K562 (cell line): Measurements from ENCODE around the gene THUMPD2. TPM values are rescaled to one million over a fixed set of nuclear protein-coding genes. Genes with fewer than 3 reads are reported as not detected.

Experiments used
- ATAC-seq: fragments of 200-7000 bp; cut with Tn5 transposase; 3 replicates; pipeline ENCODE4 v1.9.1; 2020; ENCODE audit warnings: moderate library complexity
- BruUV-seq: library from RNA; stranded (reverse); fragments of 400-500 nt; replicated peaks from 2 replicates; lab custom pipeline; 2021; lab: Mats Ljungman, UMichigan
- CTCF ChIA-PET: fragments of 300-600 bp; formaldehyde crosslinking; extraction: SDS; loops from one replicate; lab custom pipeline; 2021; ENCODE audit warnings: low intra/inter-chr PET ratio; lab: Yijun Ruan, JAX
- POLR2A ChIA-PET: fragments of 300-600, 350-650 bp; sonication (Branson Sonifier 250); formaldehyde crosslinking; extraction: SDS; loops from one replicate; lab custom pipeline; 2021; ENCODE audit warnings: antibody characterized with exemption, inconsistent platforms; lab: Yijun Ruan, JAX
- DNase-seq, 4 experiments: peaks; one replicate each; pipeline versions ENCODE4 v3.0.0 to v3.0.0-alpha.2; 2011 to 2018; ENCODE audit warnings: low spot score in 3 of 4, mixed read lengths in 3 of 4; ENCODE audit errors: extremely low read depth in 1 of 4
- FAIRE-seq: peaks from 2 replicates; lab custom pipeline; 2011; peaks lifted over from hg19 to GRCh38; lab: Jason Lieb, UNC
- H2AFZ ChIP-seq: 2 replicates; pipeline ENCODE4 v1.6.0; 2011; ENCODE audit warnings: low read depth, low read length, control low read depth, inconsistent platforms
- H3K27ac ChIP-seq: fragments of 200-600 bp; 3 replicates; pipeline ENCODE4 v1.8.0; 2011; ENCODE audit warnings: low read depth, mild to moderate bottlenecking, control low read depth, inconsistent platforms, low read length, moderate library complexity, mixed read lengths; ENCODE audit errors: extremely low read depth
- H3K27me3 ChIP-seq, 2 experiments: fragments of 300-600 bp in 1 of 2; 2 replicates in 1 of 2; 3 replicates in 1 of 2; pipeline versions ENCODE4 v1.6.0 to v1.8.0; 2011; ENCODE audit warnings: inconsistent platforms in 2 of 2, low read length in 2 of 2, mild to moderate bottlenecking in 1 of 2, mixed read lengths in 1 of 2, moderate library complexity in 1 of 2; ENCODE audit not compliant: control insufficient read depth in 2 of 2, insufficient read depth in 2 of 2
- H3K36me3 ChIP-seq: fragments of 300-600 bp; 3 replicates; pipeline ENCODE4 v1.8.0; 2011; ENCODE audit warnings: mild to moderate bottlenecking, low read length, inconsistent platforms; ENCODE audit not compliant: control insufficient read depth, insufficient read depth
- H3K4me1 ChIP-seq, 2 experiments: fragments of 200-600 bp in 1 of 2; replicated peaks in 1 of 2; 2 replicates in 1 of 2; 3 replicates in 1 of 2; pipeline versions ENCODE4 v1.5.1 to v1.8.0; 2011; ENCODE audit warnings: inconsistent platforms in 2 of 2, low read length in 2 of 2, mild to moderate bottlenecking in 1 of 2, mixed read lengths in 1 of 2, moderate library complexity in 1 of 2; ENCODE audit not compliant: control insufficient read depth in 2 of 2, insufficient read depth in 2 of 2
- H3K4me2 ChIP-seq: 2 replicates; pipeline ENCODE4 v1.6.1; 2011; ENCODE audit warnings: low read length, control low read depth, inconsistent platforms, mixed read lengths; ENCODE audit not compliant: insufficient read depth
- H3K4me3 ChIP-seq: fragments of 200-600 bp; sonication (generic), shearing (Covaris generic); 2 replicates; pipeline ENCODE4 v1.5.1; 2016; ENCODE audit warnings: control low read depth, inconsistent platforms
- H3K79me2 ChIP-seq: fragments of 200-600 bp; 3 replicates; pipeline ENCODE4 v1.8.0; 2011; ENCODE audit warnings: low read length, inconsistent platforms; ENCODE audit not compliant: control insufficient read depth, insufficient read depth
- H3K9ac ChIP-seq, 2 experiments: 2 replicates each; pipeline versions ENCODE4 v1.6.0 to v1.6.1; 2011; ENCODE audit warnings: low read depth in 2 of 2, low read length in 2 of 2, control low read depth in 1 of 2, inconsistent platforms in 1 of 2, mild to moderate bottlenecking in 1 of 2, mixed read lengths in 1 of 2; ENCODE audit not compliant: insufficient read depth in 1 of 2
- H3K9me1 ChIP-seq: one replicate; pipeline ENCODE4 v1.6.0; 2011; ENCODE audit warnings: inconsistent platforms, mild to moderate bottlenecking, low read length, moderate library complexity; ENCODE audit not compliant: control insufficient read depth, insufficient read depth
- H3K9me3 ChIP-seq: replicated peaks from 2 replicates; pipeline ENCODE4 v1.5.1; 2011; ENCODE audit warnings: low read depth, low read length, inconsistent platforms; ENCODE audit not compliant: control insufficient read depth, insufficient read depth
- H4K20me1 ChIP-seq: replicated peaks from 2 replicates; pipeline ENCODE4 v1.6.1; 2011; ENCODE audit warnings: low read length, inconsistent platforms, mixed read lengths; ENCODE audit not compliant: control insufficient read depth, insufficient read depth
- C11orf30 ChIP-seq: fragments of 450-650 bp; IDR thresholded peaks from 2 replicates; pipeline ENCODE4 v1.6.1; 2016; ENCODE audit warnings: low read depth, mild to moderate bottlenecking
- EP300 ChIP-seq: IDR thresholded peaks from 2 replicates; pipeline ENCODE4 v1.6.1; 2012; ENCODE audit warnings: low read length, improper control_type of control experiment
- HES1 ChIP-seq: fragments of 450-650 bp; IDR thresholded peaks from 2 replicates; pipeline ENCODE4 v1.6.1; 2016; ENCODE audit warnings: low read depth, mild to moderate bottlenecking, moderate library complexity
- NFIC ChIP-seq: fragments of 450-650 bp; IDR thresholded peaks from 2 replicates; pipeline ENCODE4 v1.6.1; 2017; ENCODE audit warnings: mild to moderate bottlenecking, inconsistent platforms
- PTRF ChIP-seq: fragments of 450-650 bp; IDR thresholded peaks from 2 replicates; pipeline ENCODE4 v1.6.1; 2016; ENCODE audit warnings: mild to moderate bottlenecking, missing genetic modification characterization, missing compliant biosample characterization
- SMARCB1 ChIP-seq: IDR thresholded peaks from 2 replicates; pipeline ENCODE4 v1.6.1; 2011; ENCODE audit warnings: improper control_type of control experiment, low read depth; ENCODE audit not compliant: insufficient read length
- ZBTB2 ChIP-seq: fragments of 450-650 bp; IDR thresholded peaks from 2 replicates; pipeline ENCODE4 v1.6.1; 2016; ENCODE audit warnings: antibody characterized with exemption
- ZKSCAN1 ChIP-seq: fragments of 150-350 bp; IDR thresholded peaks from 2 replicates; pipeline ENCODE4 v1.6.1; 2016; ENCODE audit warnings: low read depth, low read length
- ZNF274 ChIP-seq: IDR thresholded peaks from 2 replicates; pipeline ENCODE4 v1.6.1; 2011; ENCODE audit warnings: low read depth, mild to moderate bottlenecking, low read length, moderate library complexity, borderline replicate concordance
- WGBS: fragments of 100-300 bp; shearing (Covaris generic); methylation state at CpG from one replicate; pipeline ENCODE4 v1.1.6; 2016; ENCODE audit warnings: low coverage, mixed read lengths; ENCODE audit not compliant: insufficient coverage; ENCODE audit errors: missing lambda C conversion rate; 5-methylcytosine and 5-hydroxymethylcytosine counted together
- in situ Hi-C: fragments of 300-500 bp; cut with MboI; formaldehyde crosslinking; loops from 4 replicates; pipeline ENCODE4 v1.15.0; 2018; ENCODE audit warnings: inconsistent platforms, mixed read lengths
- intact Hi-C: fragments of 100-400 bp; cut with micrococcal nuclease; formaldehyde crosslinking; loops from 2 replicates; pipeline ENCODE4 v1.14.2; 2022
- polyA plus RNA-seq, 8 experiments: library from polyadenylated mRNA; depleted of rRNA in 4 of 8; stranded (reverse) in 5 of 8; unstranded in 3 of 8; fragments of >200 nt; fragmentation: Nextera tagmentation in 2 of 8; fragmentation: Illumina TruSeq in 1 of 8; extraction: Ambion mirVana in 2 of 8; extraction: Trizol in 1 of 8; gene quantifications; 2 replicates each; pipeline versions ENCODE4 v1.2.1 to v1.2.3, GENCODE V29; 2011 to 2014; ENCODE audit warnings: inconsistent platforms in 1 of 8, missing spikeins in 1 of 8
- total RNA-seq, 7 experiments: library from RNA; depleted of rRNA in 6 of 7; stranded (reverse); fragments of >200 nt in 6 of 7; fragmentation: Illumina TruSeq in 2 of 7; extraction: Trizol in 2 of 7; gene quantifications; 2 replicates each; pipeline versions ENCODE4 v1.2.1 to v1.2.3, GENCODE V29; 2011 to 2021; ENCODE audit warnings: low replicate concordance in 1 of 7

THUMPD2 gene
- total and polyA plus RNA-seq, 9 of the 15 experiments (the other 6 are each of a cell fraction or from before 2014, with no cell fraction given): 9.6 to 40.4 (median 24.0) TPM

- Histone ChIP-seq H3K27ac (no peak overlapping the region), H2AFZ (no peak overlapping the region), H3K4me2 (no peak overlapping the region), H3K4me1 (no peaks in the 10 kb centered on the region), H3K9me1 (no peaks in the 10 kb centered on the region), H3K27me3 (no peaks in the 10 kb centered on the region; a peak in 1 of 5 replicates), H4K20me1 (no peaks in the 10 kb centered on the region), H3K79me2 (no peaks in the 10 kb centered on the region), H3K36me3 (no peaks in the 10 kb centered on the region), H3K4me3 (no peak overlapping the region), H3K9ac (no peak overlapping the region), H3K9me3 (no peaks in the 10 kb centered on the region)
- TF ChIP-seq C11orf30: no peak
- peak; percentile 39; the same call in 1 of the 2 replicates for TF ChIP-seq NFIC
- TF ChIP-seq EP300: no peak
- no peak for TF ChIP-seq ZKSCAN1
- TF ChIP-seq ZNF274: no peak
- TF ChIP-seq PTRF (tag): no peak
- in situ Hi-C loops: no loop called here
- no peak for ATAC-seq
- no peak for FAIRE-seq
- POLR2A ChIA-PET: interaction anchor here (0.5 kb wide), 1 partner anchor 583 kb away, joined by 3 read pairs; no protein-coding TSS in a partner anchor
- DNase-seq: no peak
- no TSS peak for BruUV-seq
- intact Hi-C loops: no loop called here
- 2% methylated on average over 4 of the region's 4 CpGs for WGBS
- CTCF ChIA-PET: no interaction called here
Observed at GRCh38 chr2:39696101-39696553, 82.9 kb downstream of the THUMPD2 start.

DNA sequence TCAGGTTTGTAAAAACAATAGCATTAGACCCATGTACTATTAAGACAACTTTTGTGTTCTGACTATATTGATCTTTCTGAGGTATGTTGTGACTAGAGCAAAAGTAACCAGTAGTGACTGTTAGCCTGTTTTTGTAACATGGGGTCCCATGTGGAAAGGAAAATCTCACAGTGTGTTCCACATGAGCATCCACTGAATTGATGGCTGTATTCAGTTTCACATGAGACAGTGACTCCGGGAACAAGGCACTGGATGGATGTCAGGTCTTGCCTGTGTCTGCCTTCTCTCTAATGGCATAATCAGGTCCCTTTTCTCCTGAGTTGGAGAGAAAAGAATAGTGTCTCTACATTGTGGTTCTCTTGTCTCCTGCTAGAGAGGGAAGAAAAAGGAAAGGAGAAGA is 85.8 kb downstream of the THUMPD2 start:
- WGBS: 0% methylated on average over 1 of the region's 1 CpG
- H3K4me3 ChIP-seq: no peak overlapping the region
- no peaks in the 10 kb centered on the region for H3K4me1 ChIP-seq
- ChIA-PET CTCF (no interaction called here), POLR2A (no interaction called here)
- no peaks in the 10 kb centered on the region for H3K36me3 ChIP-seq
- ATAC-seq (no peak), FAIRE-seq (no peak), DNase-seq (no peak)
- H3K9me3 ChIP-seq: no peaks in the 10 kb centered on the region
- H3K27me3 ChIP-seq: no peaks in the 10 kb centered on the region; a peak in 1 of 5 replicates
- no peak overlapping the region for H3K9ac ChIP-seq
- H3K79me2 ChIP-seq: no peaks in the 10 kb centered on the region
- in situ Hi-C loops (no loop called here), intact Hi-C loops (no loop called here)
- no peak overlapping the region for H3K4me2 ChIP-seq
- BruUV-seq: no TSS peak
- no peak overlapping the region for H3K27ac ChIP-seq
- no peaks in the 10 kb centered on the region for H4K20me1 ChIP-seq
- H2AFZ ChIP-seq: no peak overlapping the region
- H3K9me1 ChIP-seq: no peaks in the 10 kb centered on the region
- no peak for TF ChIP-seq ZBTB2
- no peak for TF ChIP-seq HES1
- no peak for TF ChIP-seq SMARCB1
